Astrocyte of the spinal cord (primary cell): ENCODE results near the gene TXNDC11.

Experiments
- DNase-seq: peaks from one replicate; pipeline ENCODE4 v3.0.0; 2011; ENCODE audit warnings: low read depth, low spot score
- H3K4me3 ChIP-seq: 2 replicates; pipeline ENCODE4 v1.5.1; 2011; ENCODE audit warnings: low read depth, mild to moderate bottlenecking, low read length, moderate library complexity
- CTCF ChIP-seq: IDR thresholded peaks from 2 replicates; pipeline ENCODE4 v1.5.1; 2012; ENCODE audit warnings: low read depth, mild to moderate bottlenecking, low read length, inconsistent platforms
- in situ Hi-C: cut with HindIII; loops from 2 replicates; pipeline ENCODE4 v1.10.0; 2017; ENCODE audit warnings: low sequenced_read_pairs

The TXNDC11 gene

DNA sequence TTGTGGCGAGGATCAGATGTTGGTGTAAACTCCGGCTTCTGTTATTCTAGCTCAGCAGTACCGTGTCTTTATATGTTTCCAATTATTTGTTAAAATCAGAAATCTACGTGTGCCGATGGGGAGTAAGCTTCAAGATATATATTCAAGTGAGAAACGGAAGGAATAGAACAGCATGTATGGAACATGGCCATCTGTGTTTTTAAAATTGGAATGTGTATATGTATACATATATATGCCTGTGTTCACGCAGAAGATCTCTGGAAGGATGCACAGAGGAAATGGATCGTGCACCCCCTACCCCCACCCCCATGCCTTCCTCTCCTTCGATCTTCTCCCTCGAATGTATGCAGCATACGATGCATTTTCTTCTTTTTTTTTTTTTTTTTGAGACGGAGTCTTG lies 82.1 kb downstream of the TXNDC11 start:
- no peak for DNase-seq
- H3K4me3 ChIP-seq = no peak overlapping the region
- no peak for TF ChIP-seq CTCF
- in situ Hi-C loops = no loop called here

- no peak overlapping the region for H3K4me3 ChIP-seq
- peak; percentile 33 for DNase-seq
- in situ Hi-C loops = no loop called here
- no peak for TF ChIP-seq CTCF
These were observed 83.6 kb downstream of the TXNDC11 start for GRCh38 chr16:11658896-11659708.

- no peak overlapping the region for H3K4me3 ChIP-seq
- in situ Hi-C loops = no loop called here
- TF ChIP-seq CTCF = no peak
- DNase-seq = no peak
These were observed 85.1 kb downstream of the TXNDC11 start for GRCh38 chr16:11657556-11657955.

DNA sequence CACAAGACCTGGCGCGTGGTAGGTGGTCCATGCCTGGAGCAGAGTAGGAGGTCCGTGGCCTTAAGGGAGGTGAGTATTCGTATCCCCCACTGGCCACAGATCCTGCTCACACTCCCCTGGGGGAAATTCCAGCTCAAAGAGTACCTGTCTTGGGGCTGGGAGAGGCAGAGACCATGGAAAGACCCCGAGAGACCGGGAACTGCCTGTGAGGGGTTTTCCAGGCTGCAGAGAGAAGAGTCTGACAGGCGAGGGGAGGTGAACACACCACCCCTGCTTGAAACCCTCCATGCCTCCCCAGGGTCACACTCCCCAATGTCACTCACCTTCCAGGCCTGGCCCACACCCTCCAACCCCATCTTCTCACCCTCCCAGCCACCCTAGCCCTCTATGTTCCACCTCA lies 87.0 kb downstream of the TXNDC11 start:
- no peak for TF ChIP-seq CTCF

GRCh38 chr16:11651796-11652195 lies 90.9 kb downstream of the TXNDC11 start:
- no peak for DNase-seq
- TF ChIP-seq CTCF = no peak

More for the DNA sequence above, 87.0 kb downstream of the TXNDC11 start:
- no peak overlapping the region for H3K4me3 ChIP-seq
- DNase-seq = no peak
- in situ Hi-C loops = no loop called here

GRCh38 chr16:11650641-11651591 lies 91.7 kb downstream of the TXNDC11 start:
- DNase-seq = no peak
- TF ChIP-seq CTCF = no peak
- in situ Hi-C loops = no loop called here
- no peak overlapping the region for H3K4me3 ChIP-seq

More at GRCh38 chr16:11651796-11652195, 90.9 kb downstream of the TXNDC11 start:
- H3K4me3 ChIP-seq = no peak overlapping the region
- in situ Hi-C loops = no loop called here
